Spleen (tissue), 7 donors: Measurements from ENCODE around the gene U2AF1.
"Not testable (repeated sequence)": the region's sequence is repeated elsewhere in the genome, so short reads cannot be mapped to it uniquely, and the experiment has no call there.

Experiments used
- POLR2A ChIP-seq, 3 donors: fragments of 450-650 bp; IDR thresholded peaks; one replicate each; pipeline ENCODE4 v1.5.1; 2017; ENCODE audit warnings: antibody characterized with exemption in 3 of 3, mild to moderate bottlenecking in 1 of 3
- POLR2AphosphoS5 ChIP-seq, 3 donors: sonication (generic); formaldehyde crosslinking; IDR thresholded peaks; one replicate each; pipeline ENCODE4 v1.5.1; 2017; ENCODE audit warnings: antibody characterized with exemption in 3 of 3
- TF ChIP-seq, protein P1 (sequence below), 11 experiments: fragments of 200-600 bp in 7 of 11; fragments of 450-650 bp in 4 of 11; sonication (generic) in 4 of 11; IDR thresholded peaks in 8 of 11; conservative IDR thresholded peaks in 3 of 11; 1 replicate in 7 of 11; 2 replicates in 4 of 11; pipeline versions ENCODE4 v1.4.0 to v1.8.0; 2016 to 2021; ENCODE audit warnings: antibody characterized with exemption in 11 of 11, inconsistent platforms in 4 of 11, mild to moderate bottlenecking in 1 of 11
- donor health status: DM: no; HTN: no; CAD: no; lungs with moderate emphysema.
- donor health status: DM: no; HTN: no; CAD: no.
- donor health status: DM: no; HTN: no; CAD: no.

DNA sequence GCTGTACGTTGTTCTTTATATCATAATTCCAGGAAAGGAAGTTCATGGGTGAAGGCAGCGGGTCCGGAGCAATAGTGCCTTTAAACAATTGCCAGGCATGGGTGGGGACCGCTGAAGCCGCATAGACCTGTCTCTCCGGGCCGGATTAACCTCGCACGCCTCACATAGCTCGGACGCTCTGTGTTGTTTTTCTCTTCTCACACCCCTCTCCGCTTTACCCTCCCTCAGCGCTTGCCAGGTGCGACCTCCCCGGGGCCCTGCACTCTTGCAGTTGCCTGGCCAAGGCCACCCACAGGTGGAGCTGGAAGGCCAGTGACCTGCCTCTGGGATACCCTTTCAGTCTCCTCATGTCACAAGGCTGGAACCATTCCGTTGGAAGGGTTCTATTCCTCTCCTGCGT lies 807 bp upstream of the U2AF1 start:
- TF ChIP-seq, protein P1, sequence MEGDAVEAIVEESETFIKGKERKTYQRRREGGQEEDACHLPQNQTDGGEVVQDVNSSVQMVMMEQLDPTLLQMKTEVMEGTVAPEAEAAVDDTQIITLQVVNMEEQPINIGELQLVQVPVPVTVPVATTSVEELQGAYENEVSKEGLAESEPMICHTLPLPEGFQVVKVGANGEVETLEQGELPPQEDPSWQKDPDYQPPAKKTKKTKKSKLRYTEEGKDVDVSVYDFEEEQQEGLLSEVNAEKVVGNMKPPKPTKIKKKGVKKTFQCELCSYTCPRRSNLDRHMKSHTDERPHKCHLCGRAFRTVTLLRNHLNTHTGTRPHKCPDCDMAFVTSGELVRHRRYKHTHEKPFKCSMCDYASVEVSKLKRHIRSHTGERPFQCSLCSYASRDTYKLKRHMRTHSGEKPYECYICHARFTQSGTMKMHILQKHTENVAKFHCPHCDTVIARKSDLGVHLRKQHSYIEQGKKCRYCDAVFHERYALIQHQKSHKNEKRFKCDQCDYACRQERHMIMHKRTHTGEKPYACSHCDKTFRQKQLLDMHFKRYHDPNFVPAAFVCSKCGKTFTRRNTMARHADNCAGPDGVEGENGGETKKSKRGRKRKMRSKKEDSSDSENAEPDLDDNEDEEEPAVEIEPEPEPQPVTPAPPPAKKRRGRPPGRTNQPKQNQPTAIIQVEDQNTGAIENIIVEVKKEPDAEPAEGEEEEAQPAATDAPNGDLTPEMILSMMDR (IDR thresholded peaks at IDR 0.05 in 8 of 11, conservative IDR thresholded peaks at IDR 0.05 in 3 of 11) = not testable (repeated sequence)
- TF ChIP-seq POLR2A, POLR2AphosphoS5 (IDR thresholded peaks at IDR 0.05): not testable (repeated sequence)
